H9 (cell line): ENCODE data around the gene PTPRQ. TPM values are rescaled to one million over a fixed set of nuclear protein-coding genes. Genes with fewer than 3 reads are reported as not detected.

Experiments
- DNase-seq: peaks from one replicate; pipeline ENCODE4 v3.0.0-alpha.2; 2017
- H2AFZ ChIP-seq: one replicate; pipeline ENCODE4 v1.6.1; 2013; ENCODE audit warnings: mild to moderate bottlenecking, low read length, control low read depth, moderate library complexity
- H2AK5ac ChIP-seq: 2 replicates; pipeline ENCODE4 v1.6.1; 2013; ENCODE audit warnings: low read length, control low read depth, mixed read lengths; ENCODE audit not compliant: insufficient read length
- H2BK120ac ChIP-seq: one replicate; pipeline ENCODE4 v1.6.1; 2013; ENCODE audit warnings: low read depth, mild to moderate bottlenecking, low read length, control low read depth, inconsistent platforms; ENCODE audit not compliant: poor library complexity, severe bottlenecking
- H2BK12ac ChIP-seq: 2 replicates; pipeline ENCODE4 v1.6.1; 2013; ENCODE audit warnings: low read length, control low read depth, mixed read lengths, low read depth; ENCODE audit not compliant: insufficient read length
- H2BK15ac ChIP-seq: 2 replicates; pipeline ENCODE4 v1.6.1; 2013; ENCODE audit warnings: low read depth, low read length, control low read depth
- H2BK20ac ChIP-seq: one replicate; pipeline ENCODE4 v1.6.1; 2013; ENCODE audit warnings: low read depth, mild to moderate bottlenecking, low read length, control low read depth, inconsistent platforms; ENCODE audit not compliant: poor library complexity, severe bottlenecking
- H2BK5ac ChIP-seq: 2 replicates; pipeline ENCODE4 v1.6.1; 2013; ENCODE audit warnings: low read length, control low read depth, mixed read lengths; ENCODE audit not compliant: insufficient read length
- H3K14ac ChIP-seq: 2 replicates; pipeline ENCODE4 v1.6.1; 2013; ENCODE audit warnings: low read length, control low read depth; ENCODE audit not compliant: insufficient read depth
- H3K18ac ChIP-seq: 2 replicates; pipeline ENCODE4 v1.6.1; 2013; ENCODE audit warnings: low read depth, mild to moderate bottlenecking, mixed read lengths, low read length, control low read depth; ENCODE audit not compliant: insufficient read length
- H3K23ac ChIP-seq: 2 replicates; pipeline ENCODE4 v1.6.1; 2013; ENCODE audit warnings: low read length, control low read depth, mixed read lengths, low read depth; ENCODE audit not compliant: insufficient read length
- H3K23me2 ChIP-seq: 2 replicates; pipeline ENCODE4 v1.6.1; 2013; ENCODE audit warnings: low read depth, mild to moderate bottlenecking, mixed read lengths, low read length, control low read depth; ENCODE audit not compliant: insufficient read length, poor library complexity, severe bottlenecking
- H3K27ac ChIP-seq: 2 replicates; pipeline ENCODE4 v1.5.1; 2013; ENCODE audit warnings: low read length, control low read depth, mixed read lengths, low read depth; ENCODE audit not compliant: insufficient read length
- H3K27me3 ChIP-seq: 2 replicates; pipeline ENCODE4 v1.6.1; 2013; ENCODE audit warnings: low read length, control low read depth, inconsistent platforms; ENCODE audit not compliant: insufficient read depth
- H3K4ac ChIP-seq: 2 replicates; pipeline ENCODE4 v1.6.1; 2013; ENCODE audit warnings: low read depth, mild to moderate bottlenecking, control low read depth, inconsistent platforms, low read length, moderate library complexity
- H3K4me1 ChIP-seq: 2 replicates; pipeline ENCODE4 v1.6.1; 2013; ENCODE audit warnings: low read length, control low read depth, inconsistent platforms; ENCODE audit not compliant: insufficient read depth
- H3K4me2 ChIP-seq: 2 replicates; pipeline ENCODE4 v1.6.1; 2013; ENCODE audit warnings: low read length, control low read depth, mixed read lengths; ENCODE audit not compliant: insufficient read length, insufficient read depth
- H3K56ac ChIP-seq: 2 replicates; pipeline ENCODE4 v1.6.1; 2013; ENCODE audit warnings: low read depth, mild to moderate bottlenecking, mixed read lengths, low read length, control low read depth; ENCODE audit not compliant: insufficient read length
- H3K79me1 ChIP-seq: 2 replicates; pipeline ENCODE4 v1.6.1; 2013; ENCODE audit warnings: low read depth, mild to moderate bottlenecking, moderate library complexity, low read length, control low read depth, inconsistent platforms; ENCODE audit not compliant: insufficient read depth, poor library complexity, severe bottlenecking
- H3K79me2 ChIP-seq: 2 replicates; pipeline ENCODE4 v1.6.1; 2013; ENCODE audit warnings: low read length, control low read depth, inconsistent platforms; ENCODE audit not compliant: insufficient read depth
- H3K9ac ChIP-seq: 2 replicates; pipeline ENCODE4 v1.6.1; 2013; ENCODE audit warnings: low read length, control low read depth, mixed read lengths; ENCODE audit not compliant: insufficient read length; ENCODE audit errors: extremely low read depth
- H3K9me3 ChIP-seq: one replicate; pipeline ENCODE4 v1.6.1; 2013; ENCODE audit warnings: low read depth, low read length, inconsistent platforms; ENCODE audit not compliant: control insufficient read depth
- H3T11ph ChIP-seq: one replicate; pipeline ENCODE4 v1.6.1; 2013; ENCODE audit warnings: mild to moderate bottlenecking, low read length, control low read depth, inconsistent platforms
- H4K20me1 ChIP-seq: one replicate; pipeline ENCODE4 v1.6.1; 2013; ENCODE audit not compliant: control insufficient read depth, insufficient read length, insufficient read depth
- H4K5ac ChIP-seq: 2 replicates; pipeline ENCODE4 v1.6.1; 2013; ENCODE audit warnings: low read depth, mild to moderate bottlenecking, mixed read lengths, low read length, control low read depth; ENCODE audit not compliant: insufficient read length
- H4K8ac ChIP-seq: replicated peaks from 2 replicates; pipeline ENCODE4 v1.6.1; 2013; ENCODE audit warnings: low read length, control low read depth, mixed read lengths, low read depth; ENCODE audit not compliant: insufficient read length
- H4K91ac ChIP-seq: 2 replicates; pipeline ENCODE4 v1.6.1; 2013; ENCODE audit warnings: low read depth, mild to moderate bottlenecking, moderate library complexity, mixed read lengths, low read length, control low read depth; ENCODE audit not compliant: insufficient read length
- H3K27ac Mint-ChIP-seq, 3 experiments: 2 replicates in 2 of 3; 3 replicates in 1 of 3; pipeline ENCODE4 v1.8.0; 2020 to 2021; ENCODE audit warnings: mixed read lengths in 3 of 3, mild to moderate bottlenecking in 1 of 3, moderate library complexity in 1 of 3
- H3K27me3 Mint-ChIP-seq: 2 replicates; pipeline ENCODE4 v1.8.0; 2021; ENCODE audit warnings: low read depth, mild to moderate bottlenecking, moderate library complexity, mixed read lengths
- H3K36me3 Mint-ChIP-seq, 3 experiments: 2 replicates in 2 of 3; 3 replicates in 1 of 3; pipeline ENCODE4 v1.8.0; 2020 to 2021; ENCODE audit warnings: low read depth in 3 of 3, mixed read lengths in 3 of 3; ENCODE audit not compliant: insufficient read depth in 1 of 3
- H3K4me1 Mint-ChIP-seq, 2 experiments: 2 replicates each; pipeline ENCODE4 v1.8.0; 2020; ENCODE audit warnings: mixed read lengths in 2 of 2
- H3K4me3 Mint-ChIP-seq, 2 experiments: 2 replicates in 1 of 2; 3 replicates in 1 of 2; pipeline ENCODE4 v1.8.0; 2020 to 2021; ENCODE audit warnings: mild to moderate bottlenecking in 2 of 2, mixed read lengths in 2 of 2, moderate library complexity in 1 of 2
- H3K9me3 Mint-ChIP-seq, 2 experiments: 2 replicates in 1 of 2; 3 replicates in 1 of 2; pipeline ENCODE4 v1.8.0; 2020; ENCODE audit warnings: mild to moderate bottlenecking in 2 of 2, mixed read lengths in 2 of 2, moderate library complexity in 1 of 2
- total RNA-seq: library from RNA; stranded (reverse); gene quantifications from 2 replicates; pipeline ENCODE4 v1.2.1, GENCODE V29; 2021
- TF ChIP-seq, protein P1 (sequence below): fragments of 200-600 bp; sonication (generic); conservative IDR thresholded peaks from 3 replicates; pipeline ENCODE4 v1.8.0; 2021; ENCODE audit warnings: antibody characterized with exemption, mild to moderate bottlenecking

The PTPRQ gene
- total RNA-seq, 1 experiment from 2014 or later, result not detected

DNA sequence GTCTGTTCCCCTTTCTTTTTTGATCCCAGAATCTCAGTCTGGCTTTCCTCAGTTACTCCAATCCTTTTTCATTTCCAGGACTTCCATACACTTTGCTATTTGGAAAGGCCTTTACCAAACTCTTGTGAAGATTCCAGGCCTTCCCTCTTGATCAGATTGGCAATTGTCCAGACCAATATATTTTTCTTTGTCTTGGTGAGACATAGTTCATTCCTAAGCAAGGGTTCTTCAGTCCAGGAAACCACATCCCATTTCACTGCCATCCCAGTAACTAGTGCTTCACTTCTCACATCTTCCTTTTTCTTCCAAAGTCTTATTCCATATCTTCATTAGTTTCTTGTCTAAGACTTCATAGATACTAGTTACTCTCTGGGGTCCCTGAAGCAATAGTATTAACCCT, 2.1 kb upstream of the PTPRQ start:
- Histone ChIP-seq H3K9me3 (no peaks in the 10 kb centered on the region), H2BK120ac (no peak overlapping the region), H3K27ac (no peak overlapping the region), H4K20me1 (no peaks in the 10 kb centered on the region), H3K23me2 (no peaks in the 10 kb centered on the region), H2BK5ac (no peak overlapping the region), H4K8ac (no peak overlapping the region), H2AK5ac (no peak overlapping the region), H3K79me1 (no peaks in the 10 kb centered on the region), H3K9ac (no peak overlapping the region), H3K4me2 (no peak overlapping the region), H2BK20ac (no peak overlapping the region), H3K79me2 (no peaks in the 10 kb centered on the region), H4K91ac (no peak overlapping the region), H3K18ac (no peak overlapping the region), H4K5ac (no peak overlapping the region), H3K4me1 (no peaks in the 10 kb centered on the region), H3K14ac (no peak overlapping the region), H3T11ph (no peak overlapping the region), H2AFZ (no peak overlapping the region), H3K27me3 (no peaks in the 10 kb centered on the region), H2BK12ac (no peak overlapping the region), H2BK15ac (no peak overlapping the region), H3K4ac (no peak overlapping the region), H3K56ac (no peak overlapping the region), H3K23ac (no peak overlapping the region)
- Mint-ChIP-seq H3K4me3 (no peak overlapping the region), H3K27me3 (no peaks in the 10 kb centered on the region), H3K27ac (no peak overlapping the region), H3K4me1 (no peaks in the 10 kb centered on the region), H3K9me3 (no peaks in the 10 kb centered on the region; a peak in 1 of 5 replicates), H3K36me3 (peaks cover 0 to 5% (median 0%) of the 10 kb centered on the region in 3 experiments; a peak in 1 of 7 replicates)
- TF ChIP-seq, protein P1, sequence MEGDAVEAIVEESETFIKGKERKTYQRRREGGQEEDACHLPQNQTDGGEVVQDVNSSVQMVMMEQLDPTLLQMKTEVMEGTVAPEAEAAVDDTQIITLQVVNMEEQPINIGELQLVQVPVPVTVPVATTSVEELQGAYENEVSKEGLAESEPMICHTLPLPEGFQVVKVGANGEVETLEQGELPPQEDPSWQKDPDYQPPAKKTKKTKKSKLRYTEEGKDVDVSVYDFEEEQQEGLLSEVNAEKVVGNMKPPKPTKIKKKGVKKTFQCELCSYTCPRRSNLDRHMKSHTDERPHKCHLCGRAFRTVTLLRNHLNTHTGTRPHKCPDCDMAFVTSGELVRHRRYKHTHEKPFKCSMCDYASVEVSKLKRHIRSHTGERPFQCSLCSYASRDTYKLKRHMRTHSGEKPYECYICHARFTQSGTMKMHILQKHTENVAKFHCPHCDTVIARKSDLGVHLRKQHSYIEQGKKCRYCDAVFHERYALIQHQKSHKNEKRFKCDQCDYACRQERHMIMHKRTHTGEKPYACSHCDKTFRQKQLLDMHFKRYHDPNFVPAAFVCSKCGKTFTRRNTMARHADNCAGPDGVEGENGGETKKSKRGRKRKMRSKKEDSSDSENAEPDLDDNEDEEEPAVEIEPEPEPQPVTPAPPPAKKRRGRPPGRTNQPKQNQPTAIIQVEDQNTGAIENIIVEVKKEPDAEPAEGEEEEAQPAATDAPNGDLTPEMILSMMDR, result no peak
- no peak for DNase-seq
